Endothelial cell of umbilical vein (primary cell): ENCODE data around the gene MT2A. TPM values are rescaled to one million over a fixed set of nuclear protein-coding genes. Genes with fewer than 3 reads are reported as not detected.

Experiments
- BruUV-seq: library from RNA; stranded (reverse); fragments of 400-500 nt; replicated peaks from 2 replicates; lab custom pipeline; 2021; lab: Mats Ljungman, UMichigan
- CTCF ChIA-PET: fragments of 300-600, 350-600 bp; sonication (Branson Sonifier 250); formaldehyde crosslinking; loops from one replicate; lab custom pipeline; 2021; ENCODE audit warnings: antibody characterized with exemption, inconsistent platforms; lab: Charles Lee
- POLR2A ChIA-PET: fragments of 300-600, 350-600 bp; sonication (Branson Sonifier 250); formaldehyde crosslinking; loops from one replicate; lab custom pipeline; 2021; ENCODE audit warnings: antibody characterized with exemption, inconsistent platforms; lab: Charles Lee
- DNase-seq: peaks from one replicate; pipeline ENCODE4 v3.0.0-alpha.2; 2011; ENCODE audit warnings: low read depth, low spot score
- FAIRE-seq: peaks from 2 replicates; lab custom pipeline; 2011; peaks lifted over from hg19 to GRCh38; lab: Jason Lieb, UNC
- H2AFZ ChIP-seq: 2 replicates; pipeline ENCODE4 v1.6.0; 2012; ENCODE audit warnings: low read depth, low read length, control low read depth, inconsistent platforms
- H3K27ac ChIP-seq: 2 replicates; pipeline ENCODE4 v1.5.1; 2011; ENCODE audit warnings: low read depth, mild to moderate bottlenecking, control low read depth, low read length, moderate library complexity; ENCODE audit not compliant: insufficient read depth
- H3K27me3 ChIP-seq, 2 experiments: 2 replicates each; pipeline versions ENCODE4 v1.6.0 to v1.6.1; 2011; ENCODE audit warnings: low read length in 2 of 2, mixed read lengths in 1 of 2; ENCODE audit not compliant: control insufficient read depth in 2 of 2, insufficient read depth in 2 of 2
- H3K36me3 ChIP-seq, 2 experiments: 2 replicates in 1 of 2; 3 replicates in 1 of 2; pipeline ENCODE4 v1.5.1; 2011; ENCODE audit warnings: low read length in 2 of 2, mild to moderate bottlenecking in 1 of 2, moderate library complexity in 1 of 2; ENCODE audit not compliant: control insufficient read depth in 2 of 2, insufficient read depth in 2 of 2; ENCODE audit errors: extremely low read depth in 1 of 2
- H3K4me1 ChIP-seq: 3 replicates; pipeline ENCODE4 v1.5.1; 2011; ENCODE audit warnings: mild to moderate bottlenecking, low read length; ENCODE audit not compliant: control insufficient read depth, insufficient read depth; ENCODE audit errors: extremely low read depth
- H3K4me2 ChIP-seq: 2 replicates; pipeline ENCODE4 v1.6.1; 2011; ENCODE audit warnings: low read length, control low read depth, mixed read lengths; ENCODE audit not compliant: insufficient read depth
- H3K4me3 ChIP-seq, 3 experiments: fragments of 200-600 bp in 1 of 3; sonication (generic), shearing (Covaris generic) in 1 of 3; replicated peaks in 1 of 3; 2 replicates each; pipeline ENCODE4 v1.5.1; 2011 to 2016; ENCODE audit warnings: control low read depth in 3 of 3, low read length in 3 of 3, mild to moderate bottlenecking in 2 of 3, inconsistent platforms in 1 of 3, low read depth in 1 of 3, moderate library complexity in 1 of 3; ENCODE audit not compliant: insufficient read depth in 1 of 3
- H3K79me2 ChIP-seq: 2 replicates; pipeline ENCODE4 v1.6.0; 2012; ENCODE audit warnings: low read length, inconsistent platforms; ENCODE audit not compliant: control insufficient read depth, insufficient read depth
- H3K9ac ChIP-seq: replicated peaks from 2 replicates; pipeline ENCODE3; 2011; ENCODE audit warnings: low read length, control low read depth; ENCODE audit not compliant: insufficient read depth; ENCODE audit errors: extremely low read depth
- H3K9me1 ChIP-seq: replicated peaks from 3 replicates; pipeline ENCODE4 v1.6.0; 2011; ENCODE audit warnings: mild to moderate bottlenecking, low read length; ENCODE audit not compliant: control insufficient read depth, insufficient read depth; ENCODE audit errors: extremely low read depth
- H3K9me3 ChIP-seq: replicated peaks from 2 replicates; pipeline ENCODE4 v1.5.1; 2012; ENCODE audit warnings: low read length, inconsistent platforms; ENCODE audit not compliant: control insufficient read depth, insufficient read depth
- H4K20me1 ChIP-seq: replicated peaks from 2 replicates; pipeline ENCODE3; 2011; ENCODE audit warnings: mild to moderate bottlenecking, low read length; ENCODE audit not compliant: control insufficient read depth, insufficient read depth; ENCODE audit errors: extremely low read depth
- EZH2 ChIP-seq: IDR thresholded peaks from 2 replicates; pipeline ENCODE4 v1.6.1; 2012; ENCODE audit warnings: borderline replicate concordance, low read depth, mild to moderate bottlenecking, moderate library complexity, low read length, inconsistent platforms; ENCODE audit not compliant: severe bottlenecking
- FOS ChIP-seq: IDR thresholded peaks from 2 replicates; pipeline ENCODE4 v1.6.1; 2011; ENCODE audit warnings: mild to moderate bottlenecking, low read length, moderate library complexity, borderline replicate concordance; ENCODE audit not compliant: insufficient read depth
- GATA2 ChIP-seq: IDR thresholded peaks from 2 replicates; pipeline ENCODE4 v1.7.0; 2011; ENCODE audit warnings: low read depth, mild to moderate bottlenecking, moderate library complexity, mixed read lengths, low read length; ENCODE audit not compliant: insufficient read length, insufficient read depth
- JUN ChIP-seq: IDR thresholded peaks from 2 replicates; pipeline ENCODE4 v1.6.1; 2011; ENCODE audit warnings: borderline replicate concordance, low read depth; ENCODE audit not compliant: insufficient read length, insufficient read depth
- MYC ChIP-seq: IDR thresholded peaks from one replicate; pipeline ENCODE4 v1.6.1; 2011; ENCODE audit warnings: mild to moderate bottlenecking, low read depth, low read length
- POLR2A ChIP-seq: IDR thresholded peaks from 2 replicates; pipeline ENCODE4 v1.6.1; 2012; ENCODE audit warnings: low read depth, mild to moderate bottlenecking, control low read depth, low read length
- POLR2AphosphoS5 ChIP-seq: IDR thresholded peaks from 2 replicates; pipeline ENCODE4 v1.6.1; 2012; ENCODE audit warnings: low read depth, mild to moderate bottlenecking, control low read depth, low read length, moderate library complexity; ENCODE audit not compliant: insufficient read depth
- dilution Hi-C: fragments of 300-500 bp; cut with MboI; formaldehyde crosslinking; loops from one replicate; pipeline ENCODE4 v1.15.0; 2019; ENCODE audit warnings: low sequenced_read_pairs; ENCODE audit not compliant: extremely low pct_ligation_motif_present
- intact Hi-C: fragments of 100-400 bp; cut with micrococcal nuclease; formaldehyde crosslinking; loops from one replicate; pipeline ENCODE4 v1.10.0; 2022
- polyA plus RNA-seq, 4 experiments: library from polyadenylated mRNA; depleted of rRNA in 3 of 4; stranded (reverse) in 3 of 4; unstranded in 1 of 4; fragments of >200 nt; gene quantifications; 2 replicates each; pipeline versions ENCODE4 v1.2.1 to v1.2.3, GENCODE V29; 2011 to 2012; ENCODE audit warnings: missing spikeins in 1 of 4
- total RNA-seq: library from RNA; stranded (reverse); gene quantifications from 2 replicates; pipeline ENCODE4 v1.2.3, GENCODE V29; 2021
- TF ChIP-seq, protein P1 (sequence below), 2 donors: IDR thresholded peaks; 1 replicate in 1 of 2; 2 replicates in 1 of 2; pipeline ENCODE4 v1.5.1; 2011; ENCODE audit warnings: low read length in 2 of 2, mild to moderate bottlenecking in 2 of 2, moderate library complexity in 2 of 2, control low read depth in 1 of 2, inconsistent platforms in 1 of 2, low read depth in 1 of 2; ENCODE audit not compliant: insufficient read depth in 1 of 2; ENCODE audit errors: extremely low read depth in 1 of 2
- TF ChIP-seq, protein P2 (sequence below): IDR thresholded peaks from 2 replicates; pipeline ENCODE4 v1.6.1; 2011; ENCODE audit not compliant: insufficient read depth, insufficient read length

The MT2A gene
- total and polyA plus RNA-seq, 2 donors (not counting 3 experiments of a cell fraction or from before 2014, with no cell fraction given): 276 to 1,337 TPM

DNA sequence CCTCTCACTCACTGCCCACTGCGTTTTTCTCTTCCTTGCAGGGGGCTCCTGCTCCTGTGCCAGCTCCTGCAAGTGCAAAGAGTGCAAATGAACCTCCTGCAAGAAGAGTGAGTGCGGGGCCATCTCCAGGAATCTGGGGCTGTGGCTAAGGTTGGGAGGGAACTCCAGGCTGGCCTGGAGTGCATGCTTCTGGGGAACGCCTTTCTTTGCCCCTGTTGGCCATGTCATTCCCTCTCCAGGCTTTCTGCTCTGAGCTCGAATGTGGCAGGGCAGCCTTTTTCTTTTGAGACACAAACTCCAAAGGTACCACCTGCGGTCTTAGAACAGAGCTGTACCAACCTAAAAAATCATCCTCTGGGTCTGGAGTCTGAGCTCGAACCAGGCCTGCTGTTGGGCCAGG is 9.8 kb downstream of the MT2A start:
- Histone ChIP-seq H3K9me1 (no peaks in the 10 kb centered on the region), H3K36me3 (no peaks in the 10 kb centered on the region), H3K27ac (no peak overlapping the region), H3K4me3 (no peak overlapping the region), H3K9ac (no peak overlapping the region), H3K27me3 (no peaks in the 10 kb centered on the region), H3K4me1 (peaks cover 45% of the 10 kb centered on the region), H3K79me2 (peaks cover 8% of the 10 kb centered on the region), H4K20me1 (no peaks in the 10 kb centered on the region), H3K4me2 (peak overlapping the region; percentile 93), H2AFZ (no peak overlapping the region), H3K9me3 (no peaks in the 10 kb centered on the region)
- BruUV-seq: no TSS peak
- no peak for FAIRE-seq
- DNase-seq: no peak
- ChIA-PET POLR2A (interaction anchor here (0.9 to 1.8 kb wide), 5 partner anchors 7 to 83 kb away, joined by 3 to 11 read pairs (median 6); partner anchors contain the start of genes MT1E and MT2A), CTCF (interaction anchor here (0.8 to 2.3 kb wide), 8 partner anchors 9 to 84 kb away, joined by 3 to 10 read pairs (median 4); no protein-coding TSS in a partner anchor)
- intact Hi-C loops: no loop called here
- dilution Hi-C loops: no loop called here
- no peak for TF ChIP-seq MYC
- TF ChIP-seq JUN: no peak

DNA sequence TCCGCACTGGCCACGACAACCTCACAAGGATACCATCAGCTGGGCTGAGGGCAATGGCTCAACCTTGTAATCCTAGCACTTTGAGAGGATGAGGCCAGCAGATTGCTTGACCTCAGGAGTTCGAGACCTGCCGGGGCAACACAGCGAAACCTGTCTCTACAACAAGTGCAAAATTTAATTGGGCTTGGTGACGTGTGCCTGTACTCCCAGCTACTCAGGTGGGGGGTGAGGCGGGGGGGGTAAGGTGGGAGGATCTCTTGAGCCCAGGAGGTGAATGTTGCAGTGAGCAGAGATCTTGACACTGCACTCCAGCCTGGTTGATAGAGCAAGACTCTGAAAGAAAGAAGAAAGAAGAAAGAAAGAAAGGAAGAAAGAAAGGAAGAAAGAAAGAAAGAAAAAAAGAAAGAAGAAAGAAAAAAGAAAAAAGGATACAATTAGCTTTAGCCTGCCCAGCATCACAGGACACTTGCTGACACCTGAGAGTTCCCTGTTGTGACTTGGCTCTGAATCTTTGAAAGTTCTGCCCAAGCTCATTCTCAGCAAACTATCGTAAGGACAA is 12.0 kb downstream of the MT2A start:
- Histone ChIP-seq H3K9me1 (no peaks in the 10 kb centered on the region), H3K4me2 (no peak overlapping the region), H4K20me1 (no peaks in the 10 kb centered on the region), H3K79me2 (peaks cover 2% of the 10 kb centered on the region), H3K4me3 (no peak overlapping the region), H2AFZ (no peak overlapping the region), H3K27me3 (no peaks in the 10 kb centered on the region), H3K9ac (no peak overlapping the region), H3K27ac (no peak overlapping the region), H3K36me3 (no peaks in the 10 kb centered on the region), H3K9me3 (no peaks in the 10 kb centered on the region), H3K4me1 (peaks cover 29% of the 10 kb centered on the region)
- intact Hi-C loops: no loop called here
- TF ChIP-seq, protein P1, sequence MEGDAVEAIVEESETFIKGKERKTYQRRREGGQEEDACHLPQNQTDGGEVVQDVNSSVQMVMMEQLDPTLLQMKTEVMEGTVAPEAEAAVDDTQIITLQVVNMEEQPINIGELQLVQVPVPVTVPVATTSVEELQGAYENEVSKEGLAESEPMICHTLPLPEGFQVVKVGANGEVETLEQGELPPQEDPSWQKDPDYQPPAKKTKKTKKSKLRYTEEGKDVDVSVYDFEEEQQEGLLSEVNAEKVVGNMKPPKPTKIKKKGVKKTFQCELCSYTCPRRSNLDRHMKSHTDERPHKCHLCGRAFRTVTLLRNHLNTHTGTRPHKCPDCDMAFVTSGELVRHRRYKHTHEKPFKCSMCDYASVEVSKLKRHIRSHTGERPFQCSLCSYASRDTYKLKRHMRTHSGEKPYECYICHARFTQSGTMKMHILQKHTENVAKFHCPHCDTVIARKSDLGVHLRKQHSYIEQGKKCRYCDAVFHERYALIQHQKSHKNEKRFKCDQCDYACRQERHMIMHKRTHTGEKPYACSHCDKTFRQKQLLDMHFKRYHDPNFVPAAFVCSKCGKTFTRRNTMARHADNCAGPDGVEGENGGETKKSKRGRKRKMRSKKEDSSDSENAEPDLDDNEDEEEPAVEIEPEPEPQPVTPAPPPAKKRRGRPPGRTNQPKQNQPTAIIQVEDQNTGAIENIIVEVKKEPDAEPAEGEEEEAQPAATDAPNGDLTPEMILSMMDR (IDR thresholded peaks at IDR 0.05; ENCODE audit: extremely low read depth in 1 of 2, insufficient read depth in 1 of 2, low read depth in 1 of 2, low read length in 2 of 2): no peak
- TF ChIP-seq MYC: no peak
- TF ChIP-seq GATA2: no peak
- no peak for TF ChIP-seq JUN
- no peak for TF ChIP-seq POLR2AphosphoS5
- TF ChIP-seq, protein P2, sequence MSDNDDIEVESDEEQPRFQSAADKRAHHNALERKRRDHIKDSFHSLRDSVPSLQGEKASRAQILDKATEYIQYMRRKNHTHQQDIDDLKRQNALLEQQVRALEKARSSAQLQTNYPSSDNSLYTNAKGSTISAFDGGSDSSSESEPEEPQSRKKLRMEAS: no peak
- no peak for TF ChIP-seq EZH2
- no peak for TF ChIP-seq POLR2A
- no peak for TF ChIP-seq FOS
- no TSS peak for BruUV-seq
- ChIA-PET CTCF (interaction anchor here (0.9 kb wide), 1 partner anchor 10 kb away, joined by 3 read pairs; no protein-coding TSS in a partner anchor), POLR2A (no interaction called here)
- no peak for DNase-seq
- FAIRE-seq: no peak
- dilution Hi-C loops: no loop called here
